Natural killer cell (primary cell): ENCODE results near the gene GABRB3. TPM values are rescaled to one million over a fixed set of nuclear protein-coding genes. Genes with fewer than 3 reads are reported as not detected.

Experiments used
- ATAC-seq, 3 donors: fragments of 150-1000 bp in 2 of 3; fragments of 200-7000 bp in 1 of 3; cut with Tn5 transposase; 1 replicate in 1 of 3; 2 replicates in 2 of 3; pipeline ENCODE4 v1.10.0; 2021; ENCODE audit warnings: mild to moderate bottlenecking in 2 of 3, moderate library complexity in 2 of 3
- DNase-seq, 2 donors: peaks; one replicate each; pipeline versions ENCODE4 v3.0.0 to v3.0.0-alpha.2; 2013 to 2021; ENCODE audit warnings: mixed read lengths in 1 of 2
- H3K27ac ChIP-seq: one replicate; pipeline ENCODE4 v1.5.1; 2013; ENCODE audit warnings: mild to moderate bottlenecking, low read length
- H3K27me3 ChIP-seq: one replicate; pipeline ENCODE4 v1.6.1; 2013; ENCODE audit warnings: low read length; ENCODE audit not compliant: control insufficient read depth, insufficient read depth
- H3K36me3 ChIP-seq: one replicate; pipeline ENCODE4 v1.6.1; 2013; ENCODE audit warnings: low read length; ENCODE audit not compliant: control insufficient read depth, insufficient read depth
- H3K4me1 ChIP-seq: one replicate; pipeline ENCODE4 v1.6.1; 2013; ENCODE audit warnings: low read length; ENCODE audit not compliant: control insufficient read depth, insufficient read depth
- H3K4me3 ChIP-seq: one replicate; pipeline ENCODE4 v1.5.1; 2013; ENCODE audit warnings: low read length
- H3K9me3 ChIP-seq: one replicate; pipeline ENCODE4 v1.6.1; 2013; ENCODE audit warnings: low read length; ENCODE audit not compliant: control insufficient read depth, insufficient read depth
- H3K27ac Mint-ChIP-seq, 2 donors: one replicate each; pipeline ENCODE4 v1.8.0; 2022; ENCODE audit warnings: mild to moderate bottlenecking in 2 of 2, mixed read lengths in 2 of 2, moderate library complexity in 1 of 2
- H3K27me3 Mint-ChIP-seq, 2 donors: one replicate each; pipeline ENCODE4 v1.8.0; 2022; ENCODE audit warnings: low read depth in 2 of 2, mixed read lengths in 2 of 2
- H3K36me3 Mint-ChIP-seq: one replicate; pipeline ENCODE4 v1.8.0; 2022; ENCODE audit warnings: mixed read lengths
- H3K4me1 Mint-ChIP-seq, 2 donors: one replicate each; pipeline ENCODE4 v1.8.0; 2022; ENCODE audit warnings: mixed read lengths in 2 of 2
- H3K4me3 Mint-ChIP-seq: one replicate; pipeline ENCODE4 v1.8.0; 2022; ENCODE audit warnings: mild to moderate bottlenecking, moderate library complexity, mixed read lengths
- H3K9me3 Mint-ChIP-seq, 2 donors: one replicate each; pipeline ENCODE4 v1.8.0; 2022; ENCODE audit warnings: mixed read lengths in 2 of 2
- WGBS: methylation state at CpG from one replicate; pipeline ENCODE4 v1.1.7; 2013; ENCODE audit warnings: missing lambda C conversion rate; ENCODE audit not compliant: insufficient coverage; 5-methylcytosine and 5-hydroxymethylcytosine counted together
- intact Hi-C: fragments of 100-400 bp; cut with micrococcal nuclease; formaldehyde crosslinking; loops from one replicate; pipeline ENCODE4 v1.14.2; 2022
- total RNA-seq, 4 donors: library from RNA; stranded (reverse); fragments of 120-200 nt in 1 of 4; gene quantifications; one replicate each; pipeline versions ENCODE4 v1.2.3 to v1.2.4, GENCODE V29; 2013 to 2022
- TF ChIP-seq, protein P1 (sequence below): fragments of 200-600 bp; IDR thresholded peaks from one replicate; pipeline ENCODE4 v1.8.0; 2022; ENCODE audit warnings: antibody characterized with exemption

Gene GABRB3
- total RNA-seq, 3 donors from 2014 or later (not counting 1 experiment from before 2014, with no cell fraction given): not detected

DNA sequence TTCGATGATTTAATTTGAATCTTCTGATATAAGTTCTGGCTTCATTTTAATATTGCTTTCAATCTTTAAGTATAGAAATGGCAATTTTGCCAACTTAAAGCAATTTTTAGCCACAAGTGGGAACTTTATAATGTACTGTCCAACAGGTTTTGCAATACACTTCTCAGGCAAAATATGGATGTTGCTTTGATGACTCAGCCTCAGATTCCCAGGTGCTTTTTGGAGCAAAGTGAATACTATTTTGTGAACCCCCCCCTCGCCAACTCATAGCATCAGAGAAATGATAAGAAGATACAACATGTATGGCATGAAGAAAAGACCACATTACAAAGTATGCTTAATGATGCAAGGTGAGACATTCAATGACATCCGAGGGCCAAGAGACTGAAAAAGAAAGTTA, 158.1 kb downstream of the GABRB3 start:
- Mint-ChIP-seq H3K4me1 (no peaks in the 10 kb centered on the region), H3K36me3 (peaks cover 19% of the 10 kb centered on the region), H3K9me3 (peaks cover 17 to 19% of the 10 kb centered on the region in 2 donors), H3K27ac (no peak overlapping the region), H3K4me3 (no peak overlapping the region), H3K27me3 (no peaks in the 10 kb centered on the region)
- Histone ChIP-seq H3K36me3 (no peaks in the 10 kb centered on the region), H3K9me3 (peaks cover 9% of the 10 kb centered on the region), H3K27me3 (no peaks in the 10 kb centered on the region), H3K4me1 (no peaks in the 10 kb centered on the region), H3K4me3 (no peak overlapping the region), H3K27ac (no peak overlapping the region)
- DNase-seq: no peak
- 50% methylated on average over 1 of the region's 3 CpGs for WGBS
- ATAC-seq: no peak
- intact Hi-C loops: no loop called here
- TF ChIP-seq, protein P1, sequence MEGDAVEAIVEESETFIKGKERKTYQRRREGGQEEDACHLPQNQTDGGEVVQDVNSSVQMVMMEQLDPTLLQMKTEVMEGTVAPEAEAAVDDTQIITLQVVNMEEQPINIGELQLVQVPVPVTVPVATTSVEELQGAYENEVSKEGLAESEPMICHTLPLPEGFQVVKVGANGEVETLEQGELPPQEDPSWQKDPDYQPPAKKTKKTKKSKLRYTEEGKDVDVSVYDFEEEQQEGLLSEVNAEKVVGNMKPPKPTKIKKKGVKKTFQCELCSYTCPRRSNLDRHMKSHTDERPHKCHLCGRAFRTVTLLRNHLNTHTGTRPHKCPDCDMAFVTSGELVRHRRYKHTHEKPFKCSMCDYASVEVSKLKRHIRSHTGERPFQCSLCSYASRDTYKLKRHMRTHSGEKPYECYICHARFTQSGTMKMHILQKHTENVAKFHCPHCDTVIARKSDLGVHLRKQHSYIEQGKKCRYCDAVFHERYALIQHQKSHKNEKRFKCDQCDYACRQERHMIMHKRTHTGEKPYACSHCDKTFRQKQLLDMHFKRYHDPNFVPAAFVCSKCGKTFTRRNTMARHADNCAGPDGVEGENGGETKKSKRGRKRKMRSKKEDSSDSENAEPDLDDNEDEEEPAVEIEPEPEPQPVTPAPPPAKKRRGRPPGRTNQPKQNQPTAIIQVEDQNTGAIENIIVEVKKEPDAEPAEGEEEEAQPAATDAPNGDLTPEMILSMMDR: no peak

DNA sequence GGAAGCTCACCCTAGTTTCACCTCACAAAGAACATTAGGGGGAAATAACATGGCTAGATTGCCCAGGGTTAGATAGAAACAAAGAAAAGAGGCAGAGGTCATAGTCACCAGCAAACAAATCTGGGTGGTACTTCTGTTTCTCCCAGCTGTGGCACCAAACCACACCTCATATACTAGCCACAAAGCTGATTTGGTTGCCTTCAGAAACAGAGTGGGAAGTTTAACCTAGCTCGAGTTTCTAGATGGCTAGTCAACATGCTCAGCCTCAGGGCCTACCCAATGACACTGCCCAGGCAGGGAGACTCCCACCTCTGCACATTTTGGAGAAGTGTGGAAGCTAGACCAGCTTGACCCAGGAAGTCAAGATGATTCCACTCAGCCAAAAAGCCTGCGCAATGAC, 174.2 kb downstream of the GABRB3 start:
- H3K36me3 ChIP-seq: no peaks in the 10 kb centered on the region
- 79% methylated on average over 2 of the region's 2 CpGs for WGBS
- H3K4me1 Mint-ChIP-seq: no peaks in the 10 kb centered on the region
- H3K27ac ChIP-seq: no peak overlapping the region
- TF ChIP-seq, protein P1: no peak
- no peaks in the 10 kb centered on the region for H3K27me3 Mint-ChIP-seq
- no peak for DNase-seq
- no peak for ATAC-seq
- H3K4me3 ChIP-seq: no peak overlapping the region
- peaks cover 15% of the 10 kb centered on the region for H3K9me3 ChIP-seq
- peaks cover 26% of the 10 kb centered on the region for H3K36me3 Mint-ChIP-seq
- H3K4me1 ChIP-seq: no peaks in the 10 kb centered on the region
- no peak overlapping the region for H3K27ac Mint-ChIP-seq
- intact Hi-C loops: no loop called here
- no peak overlapping the region for H3K4me3 Mint-ChIP-seq
- H3K27me3 ChIP-seq: no peaks in the 10 kb centered on the region
- H3K9me3 Mint-ChIP-seq: peaks cover 22 to 28% of the 10 kb centered on the region in 2 donors

DNA sequence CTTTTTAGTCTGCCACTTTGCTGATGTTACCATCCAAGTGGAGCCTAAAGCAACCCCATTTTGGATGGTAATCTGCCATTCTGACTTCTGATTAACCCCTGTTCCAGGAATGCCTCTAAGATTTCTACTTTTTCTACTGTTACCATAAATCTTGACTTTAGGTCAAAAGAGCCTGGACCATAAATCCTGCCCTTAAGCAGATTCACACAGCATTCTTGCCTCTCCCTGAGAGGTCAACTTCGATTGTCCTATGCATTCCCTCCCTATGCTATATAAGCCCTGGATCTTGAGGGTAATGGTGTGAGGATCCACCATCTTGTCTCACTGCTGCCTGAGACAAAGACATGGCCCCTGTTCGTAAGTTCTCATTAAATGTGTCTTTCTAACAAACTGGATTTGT, 177.3 kb downstream of the GABRB3 start:
- H3K36me3 ChIP-seq: no peaks in the 10 kb centered on the region
- peaks cover 12 to 15% of the 10 kb centered on the region in 2 donors for H3K9me3 Mint-ChIP-seq
- H3K27me3 ChIP-seq: no peaks in the 10 kb centered on the region
- no peak overlapping the region for H3K4me3 Mint-ChIP-seq
- intact Hi-C loops: no loop called here
- peaks cover 20% of the 10 kb centered on the region for H3K9me3 ChIP-seq
- DNase-seq (no peak), ATAC-seq (no peak)
- TF ChIP-seq, protein P1: no peak
- no peaks in the 10 kb centered on the region for H3K4me1 ChIP-seq
- H3K27me3 Mint-ChIP-seq: no peaks in the 10 kb centered on the region
- no peak overlapping the region for H3K27ac ChIP-seq
- no peak overlapping the region for H3K4me3 ChIP-seq
- no peak overlapping the region for H3K27ac Mint-ChIP-seq
- WGBS: 81% methylated on average over 1 of the region's 2 CpGs
- peaks cover 27% of the 10 kb centered on the region for H3K36me3 Mint-ChIP-seq
- no peaks in the 10 kb centered on the region for H3K4me1 Mint-ChIP-seq

DNA sequence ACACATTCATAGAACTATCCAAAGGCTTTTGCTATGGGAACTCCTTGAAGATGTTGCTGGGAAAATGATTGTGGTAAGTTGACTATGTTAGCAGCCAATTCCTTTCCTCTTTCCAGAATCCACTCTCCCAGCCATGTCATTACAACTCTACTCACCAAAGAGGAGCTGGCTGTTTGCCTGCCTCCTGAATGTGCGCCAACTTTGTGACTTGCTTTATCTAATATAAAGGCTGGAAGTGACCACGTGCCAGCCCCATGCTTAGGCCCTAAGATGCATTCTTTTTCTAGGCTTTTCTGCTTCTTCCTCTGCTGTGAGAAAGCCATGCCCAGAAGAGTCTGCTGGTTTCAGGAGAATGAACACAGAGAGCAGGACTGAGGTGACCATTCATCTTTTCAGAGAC, 182.2 kb downstream of the GABRB3 start:
- no peaks in the 10 kb centered on the region for H3K36me3 ChIP-seq
- no peak for DNase-seq
- intact Hi-C loops: no loop called here
- no peaks in the 10 kb centered on the region for H3K4me1 ChIP-seq
- H3K4me3 ChIP-seq: no peak overlapping the region
- Mint-ChIP-seq H3K27ac (no peak overlapping the region), H3K9me3 (peaks cover 6 to 13% of the 10 kb centered on the region in 2 donors), H3K36me3 (peaks cover 6% of the 10 kb centered on the region), H3K27me3 (no peaks in the 10 kb centered on the region), H3K4me3 (no peak overlapping the region), H3K4me1 (no peaks in the 10 kb centered on the region)
- H3K27ac ChIP-seq: no peak overlapping the region
- 75% methylated on average over 2 of the region's 2 CpGs for WGBS
- H3K27me3 ChIP-seq: no peaks in the 10 kb centered on the region
- no peak for ATAC-seq
- TF ChIP-seq, protein P1: no peak
- H3K9me3 ChIP-seq: peaks cover 15% of the 10 kb centered on the region
